Measurements from ENCODE around the gene C10orf90. TPM values are rescaled to one million over a fixed set of nuclear protein-coding genes. Genes with fewer than 3 reads are reported as not detected.

Gene C10orf90
- total RNA-seq, 1 experiment from 2014 or later = 0.67 TPM

DNA sequence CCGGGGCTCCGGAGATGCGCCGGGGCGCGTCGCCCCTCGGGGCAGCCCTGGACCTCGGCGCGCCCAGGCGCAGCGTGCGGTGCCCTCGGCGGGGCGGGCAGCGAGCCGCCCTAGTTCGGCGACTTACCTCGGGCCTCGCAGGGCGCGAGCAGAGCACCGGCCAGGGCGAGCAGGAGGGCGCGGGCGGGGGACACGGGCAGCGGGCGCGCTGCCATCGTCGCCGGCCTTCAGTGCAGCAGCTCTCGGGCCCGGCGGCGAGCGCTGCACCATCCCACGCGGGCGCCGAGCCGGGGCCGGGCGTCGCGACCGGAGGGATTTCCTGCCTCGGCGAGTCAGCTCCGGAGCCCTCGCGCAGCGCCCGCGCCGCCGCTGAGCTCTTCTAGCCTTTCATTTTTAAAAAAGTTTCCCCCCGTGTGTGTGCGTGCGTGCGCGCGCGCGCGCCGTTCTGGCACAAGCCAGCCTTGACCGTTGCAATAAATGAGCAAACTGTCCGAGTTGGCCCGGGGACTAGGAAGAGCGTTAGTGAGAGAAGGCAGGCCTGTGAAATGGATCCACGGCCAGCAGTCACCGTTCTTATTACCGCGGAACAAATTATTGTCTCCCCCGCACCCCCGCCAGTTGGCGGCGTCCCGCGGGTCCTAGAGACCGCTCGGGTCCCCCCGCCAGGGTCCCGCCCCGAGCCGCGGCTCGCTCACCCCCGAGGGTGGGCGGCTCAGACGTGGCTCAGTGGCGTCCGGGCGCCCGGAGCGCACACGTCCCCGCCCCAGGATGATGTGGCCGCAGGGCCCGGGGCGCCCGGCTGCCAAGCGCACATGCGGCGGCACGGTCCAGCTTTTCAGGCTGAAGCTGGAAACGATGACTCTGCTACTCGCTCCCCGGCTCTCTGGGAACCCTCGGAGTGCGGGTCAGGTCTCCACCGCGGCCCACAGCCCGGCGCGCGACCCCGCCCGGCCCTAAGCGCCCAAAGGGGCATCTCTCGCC lies 282.3 kb downstream of the C10orf90 start, which contains the start of gene ADAM12:
Gene ADAM12, minus strand, starts transcription at position 547 of the 981 bp plus-strand sequence. Its CDS starts 332 bp downstream, at position 215.
- intact Hi-C loops (cut with micrococcal nuclease; ENCODE audit: unreplicated experiment) = loop anchor here (10.0 kb wide), 1 partner anchor 403 kb away; no protein-coding TSS in a partner anchor
- peak within 1 kb of the TSS in 1 of 2 experiments; percentile 33; a peak in 1 of 4 replicates for H3K4me3 ChIP-seq (ENCODE audit: low read depth in 2 of 2, low read length in 2 of 2)
- TF ChIP-seq TCF7L2 (IDR thresholded peaks at IDR 0.05; ENCODE audit: low read depth, low read length) (no peak), SIN3A (IDR thresholded peaks at IDR 0.05; ENCODE audit: borderline replicate concordance, insufficient read depth, low read depth, low read length) (no peak), POLR2AphosphoS5 (IDR thresholded peaks at IDR 0.05; ENCODE audit: low read depth, low read length) (no peak), REST (IDR thresholded peaks at IDR 0.05; ENCODE audit: insufficient read depth in 1 of 2, low read depth in 2 of 2, low read length in 1 of 2) (no peak)
- TF ChIP-seq, protein P1, sequence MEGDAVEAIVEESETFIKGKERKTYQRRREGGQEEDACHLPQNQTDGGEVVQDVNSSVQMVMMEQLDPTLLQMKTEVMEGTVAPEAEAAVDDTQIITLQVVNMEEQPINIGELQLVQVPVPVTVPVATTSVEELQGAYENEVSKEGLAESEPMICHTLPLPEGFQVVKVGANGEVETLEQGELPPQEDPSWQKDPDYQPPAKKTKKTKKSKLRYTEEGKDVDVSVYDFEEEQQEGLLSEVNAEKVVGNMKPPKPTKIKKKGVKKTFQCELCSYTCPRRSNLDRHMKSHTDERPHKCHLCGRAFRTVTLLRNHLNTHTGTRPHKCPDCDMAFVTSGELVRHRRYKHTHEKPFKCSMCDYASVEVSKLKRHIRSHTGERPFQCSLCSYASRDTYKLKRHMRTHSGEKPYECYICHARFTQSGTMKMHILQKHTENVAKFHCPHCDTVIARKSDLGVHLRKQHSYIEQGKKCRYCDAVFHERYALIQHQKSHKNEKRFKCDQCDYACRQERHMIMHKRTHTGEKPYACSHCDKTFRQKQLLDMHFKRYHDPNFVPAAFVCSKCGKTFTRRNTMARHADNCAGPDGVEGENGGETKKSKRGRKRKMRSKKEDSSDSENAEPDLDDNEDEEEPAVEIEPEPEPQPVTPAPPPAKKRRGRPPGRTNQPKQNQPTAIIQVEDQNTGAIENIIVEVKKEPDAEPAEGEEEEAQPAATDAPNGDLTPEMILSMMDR (IDR thresholded peaks at IDR 0.05) = no peak
- no peaks in the 10 kb centered on the region for H3K36me3 ChIP-seq (ENCODE audit: control insufficient read depth, insufficient read depth, low read length)
- CTCF ChIA-PET = no interaction called here
- peaks cover 9% of the 10 kb centered on the region; the same call in 1 of the 2 replicates for H3K4me1 ChIP-seq (ENCODE audit: control insufficient read depth, insufficient read depth, low read length)
- ATAC-seq (no peak), DNase-seq (ENCODE audit: low read depth, low spot score) (no peak)
- no peak within 1 kb of the TSS for H3K27ac ChIP-seq (ENCODE audit: low read length)
- in situ Hi-C loops (cut with HindIII; ENCODE audit: low pct_unique_long_range_greater_than_20kb, low sequenced_read_pairs) = no loop called here
- POLR2A ChIA-PET = no interaction called here
- H3K9me3 ChIP-seq (ENCODE audit: control insufficient read depth, insufficient read depth, low read depth, low read length) = peaks cover 11% of the 10 kb centered on the region; the same call in 1 of the 2 replicates
- BruUV-seq (replicated peaks) = no TSS peak
- no peaks in the 10 kb centered on the region for H3K27me3 ChIP-seq (ENCODE audit: control insufficient read depth, insufficient read depth, low read length)

GRCh38 chr10:126387041-126387921 lies 283.2 kb downstream of the C10orf90 start:
- ATAC-seq (peak; percentile 65), DNase-seq (ENCODE audit: low read depth, low spot score) (no peak)
- Histone ChIP-seq H3K4me1 (ENCODE audit: control insufficient read depth, insufficient read depth, low read length) (peaks cover 9% of the 10 kb centered on the region; the same call in 1 of the 2 replicates), H3K4me3 (ENCODE audit: low read depth in 2 of 2, low read length in 2 of 2) (peak overlapping the region in 1 of 2 experiments; percentile 33; a peak in 1 of 4 replicates), H3K27ac (ENCODE audit: low read length) (no peak overlapping the region), H3K9me3 (ENCODE audit: control insufficient read depth, insufficient read depth, low read depth, low read length) (peaks cover 12% of the 10 kb centered on the region; the same call in 1 of the 2 replicates), H3K27me3 (ENCODE audit: control insufficient read depth, insufficient read depth, low read length) (no peaks in the 10 kb centered on the region), H3K36me3 (ENCODE audit: control insufficient read depth, insufficient read depth, low read length) (no peaks in the 10 kb centered on the region)
- in situ Hi-C loops (cut with HindIII; ENCODE audit: low pct_unique_long_range_greater_than_20kb, low sequenced_read_pairs) (no loop called here), intact Hi-C loops (cut with micrococcal nuclease; ENCODE audit: unreplicated experiment) (loop anchor here (10.0 kb wide), 1 partner anchor 402 kb away; no protein-coding TSS in a partner anchor)
- no TSS peak for BruUV-seq (replicated peaks)
- CTCF ChIA-PET = no interaction called here
- TF ChIP-seq, protein P1 (IDR thresholded peaks at IDR 0.05) = peak; percentile 84
- no peak for TF ChIP-seq SIN3A (IDR thresholded peaks at IDR 0.05; ENCODE audit: borderline replicate concordance, insufficient read depth, low read depth, low read length)
- no peak for TF ChIP-seq REST (IDR thresholded peaks at IDR 0.05; ENCODE audit: insufficient read depth in 1 of 2, low read depth in 2 of 2, low read length in 1 of 2)
- POLR2A ChIA-PET = no interaction called here
